OCI-LY1 (cell line): ENCODE measurements around the gene TENM4.

Source experiments
- EZH2 ChIP-seq: fragments of 200-600 bp; sonication (generic), shearing (Covaris generic); IDR thresholded peaks from 2 replicates; pipeline ENCODE4 v1.8.0; 2017; ENCODE audit warnings: borderline replicate concordance, mixed run types, mild to moderate bottlenecking, antibody characterized with exemption, low read length, moderate library complexity, mixed read lengths
- TF ChIP-seq, protein P1 (sequence below): fragments of 200-600 bp; sonication (generic), shearing (Covaris generic); IDR thresholded peaks from 2 replicates; pipeline ENCODE4 v1.5.1; 2017; ENCODE audit warnings: mild to moderate bottlenecking, antibody characterized with exemption, low read length, moderate library complexity, mixed read lengths

DNA sequence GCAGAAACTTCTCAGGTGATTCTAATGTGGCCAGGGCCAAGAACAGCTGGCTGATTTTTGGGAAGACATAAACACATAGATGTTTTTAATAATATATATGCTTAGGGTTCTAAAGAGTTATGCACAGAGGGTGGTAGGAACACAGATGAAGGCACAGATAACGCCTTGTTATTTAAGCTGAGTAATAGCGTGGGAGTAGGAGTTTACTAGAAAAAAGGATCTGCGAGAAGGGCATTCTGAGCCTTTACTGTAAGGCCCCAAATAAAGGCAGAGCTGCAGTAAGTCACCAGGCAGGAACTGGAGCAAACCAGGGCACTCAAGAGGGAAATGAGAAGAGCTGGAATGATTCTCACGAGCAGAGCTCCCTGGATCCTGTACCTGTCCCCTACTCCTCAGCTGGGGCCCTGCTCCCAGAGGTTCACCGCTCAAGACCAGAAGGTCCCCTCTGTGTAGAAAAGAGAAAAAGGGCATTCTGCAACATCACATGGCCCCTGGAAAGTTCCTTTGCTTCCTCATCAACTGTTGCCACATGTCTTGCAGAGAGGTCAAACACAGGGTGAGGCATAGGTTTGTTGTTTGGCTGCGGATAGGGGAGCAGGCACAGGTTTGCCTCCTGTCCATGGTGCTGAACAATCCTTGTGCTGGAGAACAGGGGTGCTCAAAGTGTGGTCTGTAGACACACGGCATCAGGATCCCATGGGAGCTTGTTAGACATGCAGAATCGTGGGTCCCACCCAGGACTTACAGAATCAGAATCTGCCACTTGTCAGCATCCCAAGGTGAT, 125.7 kb downstream of the TENM4 start:
- TF ChIP-seq, protein P1, sequence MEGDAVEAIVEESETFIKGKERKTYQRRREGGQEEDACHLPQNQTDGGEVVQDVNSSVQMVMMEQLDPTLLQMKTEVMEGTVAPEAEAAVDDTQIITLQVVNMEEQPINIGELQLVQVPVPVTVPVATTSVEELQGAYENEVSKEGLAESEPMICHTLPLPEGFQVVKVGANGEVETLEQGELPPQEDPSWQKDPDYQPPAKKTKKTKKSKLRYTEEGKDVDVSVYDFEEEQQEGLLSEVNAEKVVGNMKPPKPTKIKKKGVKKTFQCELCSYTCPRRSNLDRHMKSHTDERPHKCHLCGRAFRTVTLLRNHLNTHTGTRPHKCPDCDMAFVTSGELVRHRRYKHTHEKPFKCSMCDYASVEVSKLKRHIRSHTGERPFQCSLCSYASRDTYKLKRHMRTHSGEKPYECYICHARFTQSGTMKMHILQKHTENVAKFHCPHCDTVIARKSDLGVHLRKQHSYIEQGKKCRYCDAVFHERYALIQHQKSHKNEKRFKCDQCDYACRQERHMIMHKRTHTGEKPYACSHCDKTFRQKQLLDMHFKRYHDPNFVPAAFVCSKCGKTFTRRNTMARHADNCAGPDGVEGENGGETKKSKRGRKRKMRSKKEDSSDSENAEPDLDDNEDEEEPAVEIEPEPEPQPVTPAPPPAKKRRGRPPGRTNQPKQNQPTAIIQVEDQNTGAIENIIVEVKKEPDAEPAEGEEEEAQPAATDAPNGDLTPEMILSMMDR = no peak
- TF ChIP-seq EZH2 = no peak
